H9 (cell line): ENCODE results near the gene MBD5. TPM values are rescaled to one million over a fixed set of nuclear protein-coding genes. Genes with fewer than 3 reads are reported as not detected.

ENCODE experiments used
- DNase-seq: peaks from one replicate; pipeline ENCODE4 v3.0.0-alpha.2; 2017
- H2AFZ ChIP-seq: one replicate; pipeline ENCODE4 v1.6.1; 2013; ENCODE audit warnings: mild to moderate bottlenecking, low read length, control low read depth, moderate library complexity
- H2AK5ac ChIP-seq: 2 replicates; pipeline ENCODE4 v1.6.1; 2013; ENCODE audit warnings: low read length, control low read depth, mixed read lengths; ENCODE audit not compliant: insufficient read length
- H2BK120ac ChIP-seq: one replicate; pipeline ENCODE4 v1.6.1; 2013; ENCODE audit warnings: low read depth, mild to moderate bottlenecking, low read length, control low read depth, inconsistent platforms; ENCODE audit not compliant: poor library complexity, severe bottlenecking
- H2BK12ac ChIP-seq: 2 replicates; pipeline ENCODE4 v1.6.1; 2013; ENCODE audit warnings: low read length, control low read depth, mixed read lengths, low read depth; ENCODE audit not compliant: insufficient read length
- H2BK15ac ChIP-seq: 2 replicates; pipeline ENCODE4 v1.6.1; 2013; ENCODE audit warnings: low read depth, low read length, control low read depth
- H2BK20ac ChIP-seq: one replicate; pipeline ENCODE4 v1.6.1; 2013; ENCODE audit warnings: low read depth, mild to moderate bottlenecking, low read length, control low read depth, inconsistent platforms; ENCODE audit not compliant: poor library complexity, severe bottlenecking
- H2BK5ac ChIP-seq: 2 replicates; pipeline ENCODE4 v1.6.1; 2013; ENCODE audit warnings: low read length, control low read depth, mixed read lengths; ENCODE audit not compliant: insufficient read length
- H3K14ac ChIP-seq: 2 replicates; pipeline ENCODE4 v1.6.1; 2013; ENCODE audit warnings: low read length, control low read depth; ENCODE audit not compliant: insufficient read depth
- H3K18ac ChIP-seq: 2 replicates; pipeline ENCODE4 v1.6.1; 2013; ENCODE audit warnings: low read depth, mild to moderate bottlenecking, mixed read lengths, low read length, control low read depth; ENCODE audit not compliant: insufficient read length
- H3K23ac ChIP-seq: 2 replicates; pipeline ENCODE4 v1.6.1; 2013; ENCODE audit warnings: low read length, control low read depth, mixed read lengths, low read depth; ENCODE audit not compliant: insufficient read length
- H3K23me2 ChIP-seq: 2 replicates; pipeline ENCODE4 v1.6.1; 2013; ENCODE audit warnings: low read depth, mild to moderate bottlenecking, mixed read lengths, low read length, control low read depth; ENCODE audit not compliant: insufficient read length, poor library complexity, severe bottlenecking
- H3K27ac ChIP-seq: 2 replicates; pipeline ENCODE4 v1.5.1; 2013; ENCODE audit warnings: low read length, control low read depth, mixed read lengths, low read depth; ENCODE audit not compliant: insufficient read length
- H3K27me3 ChIP-seq: 2 replicates; pipeline ENCODE4 v1.6.1; 2013; ENCODE audit warnings: low read length, control low read depth, inconsistent platforms; ENCODE audit not compliant: insufficient read depth
- H3K4ac ChIP-seq: 2 replicates; pipeline ENCODE4 v1.6.1; 2013; ENCODE audit warnings: low read depth, mild to moderate bottlenecking, control low read depth, inconsistent platforms, low read length, moderate library complexity
- H3K4me1 ChIP-seq: 2 replicates; pipeline ENCODE4 v1.6.1; 2013; ENCODE audit warnings: low read length, control low read depth, inconsistent platforms; ENCODE audit not compliant: insufficient read depth
- H3K4me2 ChIP-seq: 2 replicates; pipeline ENCODE4 v1.6.1; 2013; ENCODE audit warnings: low read length, control low read depth, mixed read lengths; ENCODE audit not compliant: insufficient read length, insufficient read depth
- H3K56ac ChIP-seq: 2 replicates; pipeline ENCODE4 v1.6.1; 2013; ENCODE audit warnings: low read depth, mild to moderate bottlenecking, mixed read lengths, low read length, control low read depth; ENCODE audit not compliant: insufficient read length
- H3K79me1 ChIP-seq: 2 replicates; pipeline ENCODE4 v1.6.1; 2013; ENCODE audit warnings: low read depth, mild to moderate bottlenecking, moderate library complexity, low read length, control low read depth, inconsistent platforms; ENCODE audit not compliant: insufficient read depth, poor library complexity, severe bottlenecking
- H3K79me2 ChIP-seq: 2 replicates; pipeline ENCODE4 v1.6.1; 2013; ENCODE audit warnings: low read length, control low read depth, inconsistent platforms; ENCODE audit not compliant: insufficient read depth
- H3K9ac ChIP-seq: 2 replicates; pipeline ENCODE4 v1.6.1; 2013; ENCODE audit warnings: low read length, control low read depth, mixed read lengths; ENCODE audit not compliant: insufficient read length; ENCODE audit errors: extremely low read depth
- H3K9me3 ChIP-seq: one replicate; pipeline ENCODE4 v1.6.1; 2013; ENCODE audit warnings: low read depth, low read length, inconsistent platforms; ENCODE audit not compliant: control insufficient read depth
- H3T11ph ChIP-seq: one replicate; pipeline ENCODE4 v1.6.1; 2013; ENCODE audit warnings: mild to moderate bottlenecking, low read length, control low read depth, inconsistent platforms
- H4K20me1 ChIP-seq: one replicate; pipeline ENCODE4 v1.6.1; 2013; ENCODE audit not compliant: control insufficient read depth, insufficient read length, insufficient read depth
- H4K5ac ChIP-seq: 2 replicates; pipeline ENCODE4 v1.6.1; 2013; ENCODE audit warnings: low read depth, mild to moderate bottlenecking, mixed read lengths, low read length, control low read depth; ENCODE audit not compliant: insufficient read length
- H4K8ac ChIP-seq: replicated peaks from 2 replicates; pipeline ENCODE4 v1.6.1; 2013; ENCODE audit warnings: low read length, control low read depth, mixed read lengths, low read depth; ENCODE audit not compliant: insufficient read length
- H4K91ac ChIP-seq: 2 replicates; pipeline ENCODE4 v1.6.1; 2013; ENCODE audit warnings: low read depth, mild to moderate bottlenecking, moderate library complexity, mixed read lengths, low read length, control low read depth; ENCODE audit not compliant: insufficient read length
- H3K27ac Mint-ChIP-seq, 3 experiments: 2 replicates in 2 of 3; 3 replicates in 1 of 3; pipeline ENCODE4 v1.8.0; 2020 to 2021; ENCODE audit warnings: mixed read lengths in 3 of 3, mild to moderate bottlenecking in 1 of 3, moderate library complexity in 1 of 3
- H3K27me3 Mint-ChIP-seq: 2 replicates; pipeline ENCODE4 v1.8.0; 2021; ENCODE audit warnings: low read depth, mild to moderate bottlenecking, moderate library complexity, mixed read lengths
- H3K36me3 Mint-ChIP-seq, 3 experiments: 2 replicates in 2 of 3; 3 replicates in 1 of 3; pipeline ENCODE4 v1.8.0; 2020 to 2021; ENCODE audit warnings: low read depth in 3 of 3, mixed read lengths in 3 of 3; ENCODE audit not compliant: insufficient read depth in 1 of 3
- H3K4me1 Mint-ChIP-seq, 2 experiments: 2 replicates each; pipeline ENCODE4 v1.8.0; 2020; ENCODE audit warnings: mixed read lengths in 2 of 2
- H3K4me3 Mint-ChIP-seq, 2 experiments: 2 replicates in 1 of 2; 3 replicates in 1 of 2; pipeline ENCODE4 v1.8.0; 2020 to 2021; ENCODE audit warnings: mild to moderate bottlenecking in 2 of 2, mixed read lengths in 2 of 2, moderate library complexity in 1 of 2
- H3K9me3 Mint-ChIP-seq, 2 experiments: 2 replicates in 1 of 2; 3 replicates in 1 of 2; pipeline ENCODE4 v1.8.0; 2020; ENCODE audit warnings: mild to moderate bottlenecking in 2 of 2, mixed read lengths in 2 of 2, moderate library complexity in 1 of 2
- WGBS: extraction: QIAGEN DNeasy Blood & Tissue Kit; methylation state at CpG from one replicate; pipeline ENCODE4 v1.1.7; 2013; ENCODE audit warnings: missing lambda C conversion rate, low lambda C conversion rate, mixed read lengths; ENCODE audit not compliant: insufficient read length; ENCODE audit errors: extremely low coverage; 5-methylcytosine and 5-hydroxymethylcytosine counted together
- total RNA-seq: library from RNA; stranded (reverse); gene quantifications from 2 replicates; pipeline ENCODE4 v1.2.1, GENCODE V29; 2021
- TF ChIP-seq, protein P1 (sequence below): fragments of 200-600 bp; sonication (generic); conservative IDR thresholded peaks from 3 replicates; pipeline ENCODE4 v1.8.0; 2021; ENCODE audit warnings: antibody characterized with exemption, mild to moderate bottlenecking

The MBD5 gene
- total RNA-seq, 1 experiment from 2014 or later: 23.1 TPM

DNA sequence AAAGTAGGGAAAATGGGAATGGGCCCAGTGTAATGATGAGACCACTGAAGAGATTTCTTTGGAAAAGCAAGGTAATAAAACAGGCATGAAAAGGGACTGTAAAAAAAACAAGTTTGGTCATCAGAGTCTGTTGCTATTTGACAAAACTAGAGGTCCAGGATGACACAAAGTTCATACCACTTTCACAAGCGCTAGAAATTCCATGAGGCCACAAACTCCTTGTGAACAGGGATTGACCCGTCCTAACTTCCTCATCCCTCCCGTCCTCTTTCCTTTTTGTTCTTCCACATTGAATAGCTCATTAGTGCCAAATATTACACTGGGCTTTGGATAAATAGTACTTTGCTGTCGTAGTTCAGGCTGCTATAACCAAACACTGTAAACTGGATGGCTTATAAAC, 434.9 kb downstream of the MBD5 start:
- Mint-ChIP-seq H3K27ac (no peak overlapping the region), H3K36me3 (no peaks in the 10 kb centered on the region), H3K9me3 (no peaks in the 10 kb centered on the region), H3K4me3 (no peak overlapping the region), H3K27me3 (no peaks in the 10 kb centered on the region; the same call in 1 of the 2 replicates), H3K4me1 (peaks cover 3 to 5% of the 10 kb centered on the region in 2 experiments; a peak in 3 of 4 replicates)
- Histone ChIP-seq H3K14ac (no peak overlapping the region), H2AFZ (no peak overlapping the region), H4K20me1 (no peaks in the 10 kb centered on the region), H3K79me2 (no peaks in the 10 kb centered on the region), H3K4me1 (no peaks in the 10 kb centered on the region; the same call in 1 of the 2 replicates), H2BK15ac (no peak overlapping the region), H3K23ac (no peak overlapping the region), H2BK5ac (no peak overlapping the region), H4K5ac (no peak overlapping the region), H3T11ph (no peak overlapping the region), H4K91ac (no peak overlapping the region), H2BK20ac (no peak overlapping the region), H3K4me2 (no peak overlapping the region), H3K79me1 (no peaks in the 10 kb centered on the region), H2BK120ac (no peak overlapping the region), H3K9me3 (no peaks in the 10 kb centered on the region), H3K27ac (no peak overlapping the region), H3K23me2 (no peaks in the 10 kb centered on the region), H3K9ac (no peak overlapping the region), H3K18ac (no peak overlapping the region), H2BK12ac (no peak overlapping the region), H3K4ac (no peak overlapping the region), H2AK5ac (no peak overlapping the region), H3K27me3 (no peaks in the 10 kb centered on the region), H4K8ac (no peak overlapping the region), H3K56ac (no peak overlapping the region)
- TF ChIP-seq, protein P1, sequence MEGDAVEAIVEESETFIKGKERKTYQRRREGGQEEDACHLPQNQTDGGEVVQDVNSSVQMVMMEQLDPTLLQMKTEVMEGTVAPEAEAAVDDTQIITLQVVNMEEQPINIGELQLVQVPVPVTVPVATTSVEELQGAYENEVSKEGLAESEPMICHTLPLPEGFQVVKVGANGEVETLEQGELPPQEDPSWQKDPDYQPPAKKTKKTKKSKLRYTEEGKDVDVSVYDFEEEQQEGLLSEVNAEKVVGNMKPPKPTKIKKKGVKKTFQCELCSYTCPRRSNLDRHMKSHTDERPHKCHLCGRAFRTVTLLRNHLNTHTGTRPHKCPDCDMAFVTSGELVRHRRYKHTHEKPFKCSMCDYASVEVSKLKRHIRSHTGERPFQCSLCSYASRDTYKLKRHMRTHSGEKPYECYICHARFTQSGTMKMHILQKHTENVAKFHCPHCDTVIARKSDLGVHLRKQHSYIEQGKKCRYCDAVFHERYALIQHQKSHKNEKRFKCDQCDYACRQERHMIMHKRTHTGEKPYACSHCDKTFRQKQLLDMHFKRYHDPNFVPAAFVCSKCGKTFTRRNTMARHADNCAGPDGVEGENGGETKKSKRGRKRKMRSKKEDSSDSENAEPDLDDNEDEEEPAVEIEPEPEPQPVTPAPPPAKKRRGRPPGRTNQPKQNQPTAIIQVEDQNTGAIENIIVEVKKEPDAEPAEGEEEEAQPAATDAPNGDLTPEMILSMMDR: no peak
- DNase-seq: no peak
- no CpG with 5 or more reads among the region's 4 CpGs for WGBS
